ELF-1 (cell line): ENCODE data around the gene HOXD1.

ENCODE experiments used
- DNase-seq: peaks from one replicate; pipeline ENCODE4 v3.0.0-alpha.2; 2016; ENCODE audit warnings: low read depth, low spot score

HOXD1 gene

DNA sequence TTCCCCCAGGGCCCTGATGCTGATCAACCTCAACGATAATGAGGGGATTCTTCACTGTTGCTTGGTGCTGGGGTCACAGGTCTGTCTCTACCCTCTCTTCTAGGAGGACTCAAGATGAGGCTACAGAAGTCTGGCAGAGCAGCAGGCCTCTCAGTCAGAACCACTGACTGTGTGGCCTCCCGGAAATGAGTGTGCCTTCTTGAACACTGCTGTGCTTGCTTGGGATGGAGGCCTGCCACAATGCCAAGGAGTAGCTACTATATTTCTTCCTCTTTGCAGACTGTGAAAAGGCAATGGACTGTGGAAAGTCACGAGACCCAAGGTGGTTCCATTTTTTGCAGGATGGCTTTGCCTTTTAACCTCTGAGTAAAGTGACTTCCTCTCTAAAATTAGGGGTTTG lies 5.8 kb upstream of the HOXD1 start:
- DNase-seq = no peak

DNA sequence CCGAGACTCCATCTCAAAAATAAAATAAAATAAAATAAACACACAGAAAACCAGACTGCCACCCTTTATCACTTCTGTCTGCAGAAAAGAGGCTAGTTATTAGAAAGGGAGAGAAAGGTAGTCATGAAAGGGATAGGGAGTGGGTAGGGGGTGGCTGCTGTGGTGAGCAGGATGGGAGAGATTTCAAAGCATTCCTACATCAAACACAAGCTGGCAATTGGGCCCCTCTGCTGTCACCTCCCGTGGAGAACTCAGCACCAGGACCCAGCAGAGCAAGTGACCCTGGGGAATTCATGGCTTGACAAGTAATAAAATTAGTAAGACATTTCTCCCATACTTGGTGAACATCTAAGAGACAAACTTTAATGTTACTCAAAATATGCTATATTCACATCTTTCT lies 3.7 kb upstream of the HOXD1 start:
- no peak for DNase-seq

DNA sequence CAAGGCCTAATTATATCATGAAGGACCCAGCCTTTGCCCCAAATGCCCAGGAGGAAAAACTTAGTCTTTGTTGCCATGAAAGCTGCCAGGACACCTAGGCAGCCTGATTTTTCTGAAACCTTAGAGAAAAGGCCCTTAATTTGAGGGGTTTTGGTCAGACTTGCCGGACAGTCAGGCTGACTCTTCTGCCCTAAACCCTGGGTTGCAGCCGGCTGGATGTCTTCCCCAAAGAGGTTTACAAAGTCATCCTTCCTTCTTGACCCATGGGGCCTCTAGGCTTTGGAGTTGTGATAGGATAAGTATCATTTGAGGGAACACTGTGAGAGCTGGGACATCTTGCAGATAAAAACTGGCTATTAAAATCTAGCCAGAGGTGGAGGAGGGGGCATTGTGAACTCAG lies 2.4 kb upstream of the HOXD1 start:
- DNase-seq = no peak

DNA sequence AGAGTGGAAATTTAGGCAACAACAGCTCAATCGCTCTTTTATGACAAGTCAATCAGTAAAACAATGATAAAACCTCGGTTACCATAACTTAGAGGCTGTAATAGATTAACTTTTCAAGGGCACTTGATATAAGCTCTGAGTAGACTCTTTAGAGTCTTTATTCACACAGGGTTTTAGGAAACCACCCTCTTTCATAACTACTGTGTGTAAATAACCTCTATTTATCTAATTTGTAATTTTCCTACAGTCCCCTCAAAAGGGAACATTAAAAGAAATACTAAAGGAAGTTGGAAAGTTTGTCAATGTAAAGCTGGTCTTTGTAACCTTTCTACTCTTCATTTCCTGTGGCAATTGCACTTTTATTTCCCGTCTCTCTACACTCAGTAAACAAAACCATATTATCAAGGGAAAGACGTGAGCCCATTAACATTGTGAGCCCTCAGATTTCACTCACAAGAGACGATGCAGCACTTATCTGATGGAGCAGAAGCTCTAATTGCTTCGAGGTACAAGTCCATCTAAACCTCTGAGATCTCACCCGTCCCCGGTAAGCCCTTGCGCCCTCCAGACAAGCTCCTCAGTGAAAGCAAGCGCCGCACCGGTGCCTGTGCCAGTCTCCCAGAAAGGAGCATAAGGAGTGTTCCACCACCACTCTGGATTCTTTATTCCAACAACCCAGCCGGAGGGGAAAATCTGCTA lies 1.1 kb upstream of the HOXD1 start:
- no peak for DNase-seq

DNA sequence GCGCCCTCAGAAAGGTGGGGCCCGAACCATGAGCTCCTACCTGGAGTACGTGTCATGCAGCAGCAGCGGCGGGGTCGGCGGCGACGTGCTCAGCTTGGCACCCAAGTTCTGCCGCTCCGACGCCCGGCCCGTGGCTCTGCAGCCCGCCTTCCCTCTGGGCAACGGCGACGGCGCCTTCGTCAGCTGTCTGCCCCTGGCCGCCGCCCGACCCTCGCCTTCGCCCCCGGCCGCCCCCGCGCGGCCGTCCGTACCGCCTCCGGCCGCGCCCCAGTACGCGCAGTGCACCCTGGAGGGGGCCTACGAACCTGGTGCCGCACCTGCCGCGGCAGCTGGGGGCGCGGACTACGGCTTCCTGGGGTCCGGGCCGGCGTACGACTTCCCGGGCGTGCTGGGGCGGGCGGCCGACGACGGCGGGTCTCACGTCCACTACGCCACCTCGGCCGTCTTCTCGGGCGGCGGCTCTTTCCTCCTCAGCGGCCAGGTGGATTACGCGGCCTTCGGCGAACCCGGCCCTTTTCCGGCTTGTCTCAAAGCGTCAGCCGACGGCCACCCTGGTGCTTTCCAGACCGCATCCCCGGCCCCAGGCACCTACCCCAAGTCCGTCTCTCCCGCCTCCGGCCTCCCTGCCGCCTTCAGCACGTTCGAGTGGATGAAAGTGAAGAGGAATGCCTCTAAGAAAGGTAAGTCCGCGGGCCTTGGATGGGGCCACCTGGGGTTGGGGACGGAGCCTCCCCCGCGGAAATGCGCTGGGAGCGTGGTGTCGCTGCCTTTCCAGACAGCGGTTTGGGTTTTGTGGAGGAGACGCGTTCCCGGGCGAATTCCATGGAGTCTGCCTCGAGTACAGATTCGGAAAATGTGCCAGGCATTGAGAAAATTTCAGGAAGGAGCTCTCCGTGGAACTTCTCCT lies 559 bp downstream of the HOXD1 start:
- peak; percentile 44 for DNase-seq

DNA sequence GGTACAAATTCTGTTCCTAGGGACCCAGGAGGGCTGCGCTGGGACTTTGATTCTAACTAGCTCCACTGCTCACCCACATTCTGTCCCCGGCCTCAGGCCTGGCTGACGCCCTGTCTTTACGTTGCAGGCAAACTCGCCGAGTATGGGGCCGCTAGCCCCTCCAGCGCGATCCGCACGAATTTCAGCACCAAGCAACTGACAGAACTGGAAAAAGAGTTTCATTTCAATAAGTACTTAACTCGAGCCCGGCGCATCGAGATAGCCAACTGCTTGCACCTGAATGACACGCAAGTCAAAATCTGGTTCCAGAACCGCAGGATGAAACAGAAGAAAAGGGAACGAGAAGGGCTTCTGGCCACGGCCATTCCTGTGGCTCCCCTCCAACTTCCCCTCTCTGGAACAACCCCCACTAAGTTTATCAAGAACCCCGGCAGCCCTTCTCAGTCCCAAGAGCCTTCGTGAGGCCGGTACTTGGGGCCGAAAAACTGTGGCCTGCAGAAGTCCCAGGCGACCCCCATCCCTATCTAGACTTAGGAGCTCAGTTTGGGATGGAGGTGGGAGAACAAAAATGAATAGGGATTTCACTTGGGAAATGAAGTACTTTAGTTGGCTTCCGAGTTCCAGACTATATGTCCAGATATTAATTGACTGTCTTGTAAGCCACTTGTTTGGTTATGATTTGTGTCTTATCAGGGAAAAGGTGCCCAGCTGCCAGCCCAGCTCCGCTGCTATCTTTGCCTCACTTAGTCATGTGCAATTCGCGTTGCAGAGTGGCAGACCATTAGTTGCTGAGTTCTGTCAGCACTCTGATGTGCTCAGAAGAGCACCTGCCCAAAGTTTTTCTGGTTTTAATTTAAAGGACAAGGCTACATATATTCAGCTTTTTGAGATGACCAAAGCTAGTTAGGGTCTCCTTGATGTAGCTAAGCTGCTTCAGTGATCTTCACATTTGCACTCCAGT lies 1.5 kb downstream of the HOXD1 start:
- peak; percentile 30 for DNase-seq

DNA sequence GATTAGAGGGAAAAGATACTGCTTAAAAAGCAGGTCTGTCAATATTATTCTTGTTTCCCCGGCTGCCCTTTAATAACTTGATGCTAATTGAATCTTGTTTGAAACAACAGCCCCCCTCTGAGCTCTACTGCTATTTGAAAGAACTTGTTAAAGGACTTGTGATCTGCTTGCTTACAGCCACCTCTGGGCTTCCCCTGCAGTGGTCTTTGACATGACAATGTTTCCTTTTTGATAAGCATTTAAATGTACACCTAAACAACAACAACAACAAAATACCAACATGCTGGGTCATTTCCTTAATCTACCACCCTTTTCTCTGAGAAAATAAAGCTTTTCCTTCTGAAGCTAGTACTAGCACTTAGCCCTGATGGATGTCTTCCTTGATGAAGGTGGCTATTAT lies 3.9 kb downstream of the HOXD1 start:
- DNase-seq = no peak

DNA sequence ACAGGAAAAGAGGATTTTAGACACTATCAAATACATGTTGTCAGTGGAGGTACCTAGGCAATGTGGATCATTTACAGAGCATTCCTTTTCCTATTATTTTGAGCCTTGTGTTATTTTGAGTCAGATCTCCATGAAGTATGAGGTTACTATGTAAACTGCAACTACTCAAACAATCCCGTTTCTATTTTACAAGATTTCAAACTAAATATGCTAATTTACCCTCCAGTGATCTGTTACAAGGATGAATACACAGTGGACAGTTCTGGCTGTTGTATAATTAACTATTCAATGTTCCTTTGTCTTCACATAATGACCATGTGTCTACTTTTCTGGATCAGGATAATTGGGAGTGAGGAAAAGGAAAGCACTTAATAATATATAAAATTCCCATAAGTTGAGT lies 4.6 kb downstream of the HOXD1 start:
- no peak for DNase-seq

DNA sequence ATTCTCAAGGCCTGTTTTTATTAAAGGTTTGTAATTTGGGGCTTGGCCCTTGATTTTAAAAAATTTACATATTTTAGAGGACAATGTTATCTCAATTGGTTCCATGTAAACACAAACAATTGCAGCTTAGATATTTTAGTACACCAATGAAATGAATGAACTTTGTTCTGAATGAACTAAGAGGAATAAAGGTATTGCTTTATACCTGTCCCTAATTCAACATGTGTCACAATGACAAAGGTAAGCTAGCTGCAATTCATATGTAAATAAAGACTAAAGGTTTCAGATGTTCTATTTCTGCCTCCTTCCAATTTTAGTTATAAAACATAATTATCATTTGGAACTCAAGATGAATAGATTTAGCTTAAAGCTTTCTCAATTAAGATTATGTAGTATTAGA lies 11.4 kb downstream of the HOXD1 start:
- no peak for DNase-seq

DNA sequence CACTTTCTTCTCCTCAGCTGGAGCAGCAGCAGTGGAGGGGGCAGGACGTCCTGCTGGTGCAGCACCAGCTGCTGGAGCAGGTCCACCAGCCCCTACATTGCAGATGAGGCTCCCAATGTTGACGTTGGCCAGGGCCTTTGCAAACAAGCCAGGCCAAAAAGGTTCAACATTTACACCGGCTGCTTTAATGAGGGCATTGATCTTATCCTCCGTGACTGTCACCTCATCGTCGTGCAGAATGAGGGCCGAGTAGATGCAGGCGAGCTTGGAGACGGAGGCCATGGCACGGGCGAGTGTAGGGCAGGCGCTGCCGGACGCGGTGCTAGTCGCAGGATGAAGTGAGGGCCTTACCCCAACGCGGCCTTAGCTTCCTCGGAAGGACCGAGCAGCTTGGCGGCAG lies 12.5 kb downstream of the HOXD1 start:
- no peak for DNase-seq

DNA sequence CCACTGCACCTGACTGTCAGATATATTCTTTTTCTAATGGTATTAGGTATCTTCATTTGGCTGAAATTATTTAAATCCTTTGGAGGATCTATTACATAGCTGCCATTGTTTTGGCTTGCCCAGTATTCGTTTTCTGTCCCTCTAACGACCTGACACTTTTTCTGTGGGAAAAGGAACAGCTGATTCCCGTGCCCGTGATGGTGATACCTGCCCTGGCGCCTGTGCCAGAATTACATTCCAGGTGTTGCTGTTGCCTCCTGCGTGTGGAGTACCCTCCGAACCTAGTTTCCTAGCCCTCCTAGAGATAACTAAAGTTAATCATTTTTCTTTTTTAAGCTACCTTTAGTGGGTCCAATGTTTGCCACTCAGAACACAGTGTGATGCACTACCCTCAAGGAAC lies 14.0 kb downstream of the HOXD1 start:
- no peak for DNase-seq

DNA sequence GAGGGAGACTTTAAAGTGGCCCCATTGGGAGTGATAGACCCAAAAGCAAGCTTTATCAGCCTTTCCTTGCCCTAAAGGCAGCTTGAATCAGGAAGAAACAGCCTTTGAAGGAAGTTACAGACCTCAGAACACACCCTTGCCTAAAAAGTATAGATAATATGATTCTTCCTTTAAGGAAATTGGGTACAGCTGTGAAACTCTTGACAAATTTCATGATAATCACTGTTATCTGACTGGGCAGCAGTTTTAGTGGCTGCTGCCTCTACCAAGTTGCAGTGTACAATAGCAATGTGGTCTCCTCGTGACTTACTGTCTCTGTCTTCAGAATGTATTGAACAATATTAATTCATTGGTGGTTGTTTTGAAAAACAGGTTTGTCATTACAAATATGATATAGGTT lies 16.7 kb downstream of the HOXD1 start:
- no peak for DNase-seq

DNA sequence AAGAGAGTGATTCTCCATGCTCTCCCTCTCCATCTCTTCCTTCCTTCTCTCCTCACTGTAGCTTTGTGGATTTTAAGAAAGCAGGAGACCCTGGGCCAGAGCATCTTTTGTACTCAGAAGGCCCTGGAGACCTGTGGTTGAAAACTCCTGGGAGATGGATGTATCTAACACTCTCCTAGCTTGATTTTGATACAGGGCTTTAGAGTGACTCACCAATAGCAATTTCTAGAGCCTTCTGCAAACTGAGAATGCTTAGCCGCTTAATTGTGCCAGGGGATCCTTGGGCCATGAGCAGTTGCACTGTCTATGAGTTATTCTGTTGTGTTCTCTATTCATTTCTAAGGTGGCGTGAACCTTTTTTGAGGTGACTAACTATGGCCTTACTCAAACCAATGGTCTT lies 17.7 kb downstream of the HOXD1 start:
- DNase-seq = no peak

DNA sequence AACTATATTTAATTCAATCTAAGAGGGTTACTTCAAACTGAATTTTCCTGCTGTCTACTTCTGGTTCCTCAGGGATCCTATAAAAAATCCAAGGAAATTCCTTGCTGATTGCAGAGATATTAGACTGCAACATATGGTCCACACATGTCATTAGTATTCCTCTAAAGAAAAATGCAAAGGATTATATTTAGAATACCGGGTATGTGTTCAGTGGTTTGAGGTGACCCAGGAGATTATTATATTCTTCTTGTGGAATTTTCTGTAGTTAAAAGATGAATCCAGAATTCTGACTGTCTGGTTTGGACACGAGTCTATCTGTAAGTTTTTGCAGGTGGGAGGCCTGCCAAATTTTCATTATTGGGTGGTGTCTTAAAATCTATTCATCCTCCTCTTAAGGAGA lies 18.2 kb downstream of the HOXD1 start:
- no peak for DNase-seq

DNA sequence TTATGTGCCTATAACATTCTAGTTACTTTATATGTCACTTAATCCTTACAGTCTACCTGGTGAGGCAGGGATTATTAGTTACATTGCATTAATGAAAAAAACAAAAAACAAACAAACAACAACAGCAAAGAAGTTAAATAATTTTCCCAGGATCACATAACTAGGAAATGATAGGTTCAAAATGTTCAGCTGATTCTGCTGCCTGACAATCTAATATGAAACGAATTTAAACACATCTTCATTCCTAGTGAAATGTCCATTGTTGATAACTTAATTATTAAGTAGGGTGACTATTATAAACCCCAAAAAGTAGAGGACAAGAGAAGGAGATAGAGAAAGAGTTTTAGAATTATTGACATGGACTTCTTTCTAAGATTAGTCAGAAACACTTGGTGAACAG lies 22.6 kb downstream of the HOXD1 start:
- no peak for DNase-seq

DNA sequence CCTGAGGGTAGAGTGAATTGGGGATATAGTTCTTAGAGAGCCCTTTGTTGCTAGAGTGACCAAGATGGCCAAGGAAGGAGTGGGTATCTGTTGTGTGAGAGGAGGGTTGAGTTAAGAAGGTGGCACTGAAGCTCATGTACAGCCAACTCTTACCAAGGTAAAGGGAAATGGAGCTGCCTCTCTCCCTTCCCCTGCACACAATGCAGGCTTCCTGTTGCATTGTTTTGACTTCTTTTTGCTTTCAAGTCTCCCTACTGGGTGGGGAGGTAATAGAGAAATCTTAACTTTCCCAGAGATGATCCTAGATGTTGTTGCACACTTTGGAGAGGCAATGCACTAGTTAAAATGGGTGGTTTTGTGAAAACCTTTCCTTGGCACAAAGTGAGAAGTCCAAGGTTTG lies 23.8 kb downstream of the HOXD1 start:
- DNase-seq = no peak

DNA sequence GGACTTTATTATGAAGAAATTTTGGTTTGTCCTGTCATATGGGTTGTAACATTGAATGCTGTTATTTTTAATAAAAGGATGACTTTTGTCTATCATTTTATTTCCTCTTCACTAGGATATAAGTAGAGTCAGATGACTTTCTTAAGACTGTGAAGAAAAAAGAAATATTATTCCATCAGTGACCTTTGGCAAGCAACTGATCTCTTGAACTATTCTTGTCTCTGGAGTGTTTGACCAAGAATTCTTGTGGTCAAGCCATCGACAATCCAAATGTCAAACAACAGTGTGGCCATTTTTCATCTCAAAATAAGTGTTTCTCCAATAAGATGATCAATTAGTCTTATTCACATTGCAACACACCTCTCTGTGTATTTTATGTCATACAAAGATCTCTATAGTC lies 24.9 kb downstream of the HOXD1 start:
- no peak for DNase-seq

DNA sequence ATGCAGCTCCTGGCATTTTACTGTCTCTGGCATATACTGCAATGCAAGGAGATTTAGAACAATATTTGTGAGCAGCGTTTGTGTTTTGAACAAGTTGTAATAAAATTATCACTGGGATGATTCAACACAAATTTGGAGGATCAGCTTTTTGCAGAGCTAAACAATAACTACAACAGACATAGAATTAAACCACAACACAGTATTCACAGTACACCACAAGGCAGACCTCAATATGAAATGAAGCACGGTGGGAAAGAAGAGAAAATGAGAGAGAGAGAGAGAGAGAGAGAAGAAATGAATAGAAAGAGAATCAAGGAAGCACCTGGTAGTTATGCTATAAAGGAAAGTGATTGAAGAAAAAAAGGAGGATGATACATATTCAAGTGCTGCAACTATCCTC lies 39.4 kb downstream of the HOXD1 start:
- DNase-seq = no peak

DNA sequence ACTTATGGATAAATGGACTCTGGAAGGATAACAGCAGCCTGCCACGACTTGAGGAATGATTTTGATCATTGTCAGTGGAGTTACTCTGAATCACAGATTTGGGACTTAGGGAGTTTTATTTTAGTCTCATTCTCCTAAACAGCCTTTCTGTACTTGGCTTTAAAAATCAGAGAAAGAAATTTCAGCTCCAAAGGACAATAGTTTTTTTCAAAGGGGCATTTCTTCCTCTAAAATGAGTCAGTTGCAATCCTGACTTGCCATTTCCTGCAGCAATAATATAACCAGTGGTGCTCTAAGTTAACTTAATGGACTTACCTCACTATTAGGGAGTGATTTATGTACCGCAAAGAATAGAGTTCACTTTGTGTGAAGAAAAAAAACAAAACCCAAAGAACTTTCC lies 45.7 kb downstream of the HOXD1 start:
- no peak for DNase-seq

DNA sequence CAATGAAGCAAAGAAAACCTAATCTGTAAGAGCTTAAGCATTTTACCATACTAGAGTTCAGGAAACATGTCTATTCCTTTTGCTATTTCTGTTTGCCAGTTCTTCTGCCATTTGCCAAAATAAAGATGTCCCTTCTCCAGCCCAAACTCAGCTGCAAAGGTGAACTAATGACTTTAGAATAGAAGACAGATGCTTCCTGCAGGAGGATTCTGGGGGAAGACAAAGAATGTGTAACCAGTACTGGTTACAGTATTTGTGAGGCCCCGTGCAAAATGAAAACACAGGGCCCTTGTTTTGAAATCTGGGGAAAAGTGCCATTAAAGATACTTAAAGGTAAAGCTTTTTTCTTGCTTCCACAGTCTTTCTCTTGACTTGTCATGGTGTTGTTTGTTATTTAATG lies 46.5 kb downstream of the HOXD1 start:
- no peak for DNase-seq

DNA sequence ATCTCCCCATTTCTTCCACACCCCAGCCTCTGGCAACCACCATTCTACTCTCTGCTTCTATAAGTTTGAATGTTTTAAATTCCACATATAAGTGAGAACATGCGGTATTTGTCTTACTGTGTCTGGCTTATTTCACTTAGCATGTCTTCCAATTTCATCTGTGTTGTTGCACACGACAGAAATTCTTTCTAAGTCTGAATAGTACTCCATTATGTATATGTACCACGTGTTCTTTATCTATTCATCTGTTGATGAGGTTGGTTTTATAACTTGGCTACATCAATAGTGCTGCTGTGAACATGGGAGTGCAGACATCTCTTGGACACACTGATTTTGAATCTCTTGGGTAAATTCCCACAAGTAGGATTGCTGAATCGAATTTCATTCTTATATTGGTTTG lies 49.0 kb downstream of the HOXD1 start:
- no peak for DNase-seq

DNA sequence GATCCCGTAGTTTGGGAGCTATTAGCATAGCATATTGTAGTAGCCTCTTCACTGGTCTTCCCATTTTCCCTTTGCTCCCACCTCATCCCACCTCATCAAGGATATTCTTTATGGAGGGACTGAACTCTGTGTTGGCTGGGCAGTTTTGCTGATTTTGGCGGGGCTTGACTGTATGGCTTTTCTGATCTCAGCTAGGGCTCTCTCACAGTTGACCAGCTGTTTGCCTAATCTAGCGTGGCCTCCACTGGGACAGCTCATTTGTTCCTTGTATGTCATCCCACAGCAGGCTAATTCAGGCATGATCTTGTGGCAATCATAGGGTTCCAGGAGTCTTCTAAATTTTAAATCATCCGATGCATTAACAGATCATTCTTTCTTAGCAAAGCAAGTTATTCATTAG lies 50.6 kb downstream of the HOXD1 start:
- no peak for DNase-seq
